Breast epithelium (tissue), 4 donors: ENCODE results near the gene NEURL3. TPM values are rescaled to one million over a fixed set of nuclear protein-coding genes. Genes with fewer than 3 reads are reported as not detected.
A peak's percentile ranks its signal among the peaks of the same experiment; 100 is the strongest.

Experiments used
- DNase-seq, 2 donors: peaks; one replicate each; pipeline ENCODE4 v3.0.0-alpha.2; 2019; ENCODE audit warnings: low spot score in 2 of 2
- H3K27ac ChIP-seq, 2 donors: fragments of 200-600 bp; sonication (generic) in 1 of 2; one replicate each; pipeline ENCODE4 v1.5.1; 2016 to 2019; ENCODE audit warnings: mild to moderate bottlenecking in 1 of 2
- H3K27me3 ChIP-seq, 2 donors: fragments of 200-600 bp; sonication (generic) in 1 of 2; one replicate each; pipeline versions ENCODE4 v1.5.1 to v1.6.0; 2017 to 2019; ENCODE audit warnings: control low read depth in 1 of 2, mild to moderate bottlenecking in 1 of 2
- H3K36me3 ChIP-seq: fragments of 200-600 bp; one replicate; pipeline ENCODE4 v1.5.1; 2019
- H3K4me1 ChIP-seq, 2 donors: fragments of 200-600 bp; sonication (generic); one replicate each; pipeline ENCODE4 v1.5.1; 2016 to 2019; ENCODE audit warnings: control low read depth in 1 of 2
- H3K4me3 ChIP-seq, 3 donors: fragments of 200-600 bp; sonication (generic); 1 replicate in 2 of 3; 2 replicates in 1 of 3; pipeline ENCODE4 v1.5.1; 2016 to 2019; ENCODE audit warnings: mild to moderate bottlenecking in 3 of 3, moderate library complexity in 2 of 3
- H3K9me3 ChIP-seq, 2 donors: fragments of 200-600 bp; sonication (generic) in 1 of 2; one replicate each; pipeline ENCODE4 v1.5.1; 2016 to 2019; ENCODE audit warnings: control low read depth in 1 of 2
- POLR2A ChIP-seq: fragments of 450-650 bp; IDR thresholded peaks from one replicate; pipeline ENCODE4 v1.6.1; 2016; ENCODE audit warnings: antibody characterized with exemption, mild to moderate bottlenecking, moderate library complexity
- POLR2AphosphoS5 ChIP-seq, 3 donors: sonication (generic); formaldehyde crosslinking; IDR thresholded peaks; one replicate each; pipeline ENCODE4 v1.6.1; 2017; ENCODE audit warnings: antibody characterized with exemption in 3 of 3
- intact Hi-C: fragments of 100-400 bp; cut with DNase I; formaldehyde crosslinking; loops from one replicate; pipeline ENCODE4 v1.15.1; 2023; ENCODE audit warnings: low total_unique reads
- total RNA-seq, 3 donors: library from RNA; depleted of rRNA; stranded (reverse); fragments of >200 nt; gene quantifications; one replicate each; pipeline ENCODE4 v1.1.0, GENCODE V29; 2016
- TF ChIP-seq, protein P1 (sequence below), 3 donors: fragments of 450-650 bp; IDR thresholded peaks; one replicate each; pipeline ENCODE4 v1.5.1; 2016 to 2017; ENCODE audit warnings: antibody characterized with exemption in 3 of 3, mild to moderate bottlenecking in 3 of 3, moderate library complexity in 3 of 3

The NEURL3 gene
- total RNA-seq, 3 donors from 2014 or later = 4.3 to 6.1 TPM; not detected in 1

DNA sequence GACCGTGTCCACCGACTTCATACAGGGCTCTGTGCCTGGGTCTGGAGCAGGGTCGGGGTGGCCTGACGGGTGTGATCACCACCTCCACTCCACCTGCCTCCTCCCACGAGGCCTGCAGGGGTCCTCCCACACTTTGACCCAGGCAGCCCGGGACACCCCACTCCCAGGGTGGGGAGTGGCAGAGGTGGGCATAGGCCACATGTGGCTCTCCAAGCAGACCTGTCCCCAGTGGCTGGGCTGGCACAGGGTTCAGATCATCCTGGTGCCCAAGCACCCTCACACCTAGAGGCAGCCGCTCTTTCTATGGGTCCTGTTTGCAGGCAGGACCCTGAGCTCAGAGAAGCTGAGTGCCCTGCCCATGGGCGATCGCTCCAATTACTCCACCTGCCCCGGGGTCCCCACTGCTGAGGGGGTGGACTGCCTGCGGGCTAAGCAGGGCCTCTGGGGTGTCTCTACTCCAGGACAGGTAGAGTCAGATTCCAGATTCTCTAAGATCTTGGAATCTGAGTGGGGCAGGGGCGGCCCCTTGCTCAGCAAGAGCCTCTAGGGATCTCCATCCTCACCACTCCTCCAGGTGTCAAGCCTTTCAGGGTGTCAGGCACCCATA, 1.4 kb downstream of the NEURL3 start:
- Histone ChIP-seq H3K9me3 (no peaks in the 10 kb centered on the region), H3K4me1 (no peaks in the 10 kb centered on the region), H3K36me3 (no peaks in the 10 kb centered on the region), H3K27me3 (peaks cover 0 to 7% of the 10 kb centered on the region in 2 donors), H3K4me3 (no peak overlapping the region), H3K27ac (no peak overlapping the region)
- peak; percentile 11 to 43 for DNase-seq
- no peak for TF ChIP-seq POLR2A
- TF ChIP-seq, protein P1, sequence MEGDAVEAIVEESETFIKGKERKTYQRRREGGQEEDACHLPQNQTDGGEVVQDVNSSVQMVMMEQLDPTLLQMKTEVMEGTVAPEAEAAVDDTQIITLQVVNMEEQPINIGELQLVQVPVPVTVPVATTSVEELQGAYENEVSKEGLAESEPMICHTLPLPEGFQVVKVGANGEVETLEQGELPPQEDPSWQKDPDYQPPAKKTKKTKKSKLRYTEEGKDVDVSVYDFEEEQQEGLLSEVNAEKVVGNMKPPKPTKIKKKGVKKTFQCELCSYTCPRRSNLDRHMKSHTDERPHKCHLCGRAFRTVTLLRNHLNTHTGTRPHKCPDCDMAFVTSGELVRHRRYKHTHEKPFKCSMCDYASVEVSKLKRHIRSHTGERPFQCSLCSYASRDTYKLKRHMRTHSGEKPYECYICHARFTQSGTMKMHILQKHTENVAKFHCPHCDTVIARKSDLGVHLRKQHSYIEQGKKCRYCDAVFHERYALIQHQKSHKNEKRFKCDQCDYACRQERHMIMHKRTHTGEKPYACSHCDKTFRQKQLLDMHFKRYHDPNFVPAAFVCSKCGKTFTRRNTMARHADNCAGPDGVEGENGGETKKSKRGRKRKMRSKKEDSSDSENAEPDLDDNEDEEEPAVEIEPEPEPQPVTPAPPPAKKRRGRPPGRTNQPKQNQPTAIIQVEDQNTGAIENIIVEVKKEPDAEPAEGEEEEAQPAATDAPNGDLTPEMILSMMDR (IDR thresholded peaks at IDR 0.05) = no peak
- TF ChIP-seq POLR2AphosphoS5 (IDR thresholded peaks at IDR 0.05) = no peak
- intact Hi-C loops = no loop called here

DNA sequence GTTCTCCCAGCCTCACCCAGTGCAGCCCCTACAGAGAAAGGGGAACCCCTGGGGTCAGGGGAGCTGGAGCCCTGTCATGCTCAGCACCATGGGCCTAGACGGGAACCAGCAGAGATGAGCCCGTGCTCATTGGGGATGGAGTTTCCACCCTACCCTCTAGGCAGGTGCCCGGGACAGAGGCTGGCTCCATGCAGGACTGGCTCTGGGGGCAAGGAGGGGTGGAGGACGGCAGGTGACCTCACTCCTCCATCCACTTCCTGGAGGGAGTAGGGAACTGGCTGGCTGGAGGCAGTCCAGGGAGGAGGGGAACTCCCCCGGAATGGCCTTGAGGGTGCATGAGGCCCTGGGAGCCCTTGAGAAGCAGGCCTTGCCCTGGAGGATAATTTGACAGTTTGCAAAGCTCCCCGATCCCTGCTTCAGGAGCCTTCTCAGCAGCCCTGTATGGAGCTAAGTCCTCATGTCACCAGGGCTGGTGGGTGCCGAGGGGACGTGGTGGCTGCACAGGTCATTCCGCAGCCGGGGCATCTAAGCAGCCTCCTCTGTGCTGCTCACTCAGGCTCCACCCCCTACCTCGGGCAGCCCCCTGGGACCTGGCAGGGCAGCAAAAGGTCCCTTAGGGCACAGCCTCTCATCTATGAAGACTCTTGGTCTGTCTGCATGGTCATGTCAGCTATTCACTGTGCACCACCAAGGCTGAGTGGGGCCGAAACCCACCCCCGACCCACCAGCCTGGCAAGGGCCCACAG, 2.1 kb downstream of the NEURL3 start:
- H3K4me3 ChIP-seq = no peak overlapping the region
- no peaks in the 10 kb centered on the region for H3K4me1 ChIP-seq
- TF ChIP-seq, protein P1 (IDR thresholded peaks at IDR 0.05) = no peak
- no peak for TF ChIP-seq POLR2A
- no peak for TF ChIP-seq POLR2AphosphoS5 (IDR thresholded peaks at IDR 0.05)
- peak in 1 of 2 donors; percentile 16 for DNase-seq
- peak overlapping the region in 1 of 2 donors; percentile 10 for H3K27ac ChIP-seq
- H3K9me3 ChIP-seq = no peaks in the 10 kb centered on the region
- H3K36me3 ChIP-seq = no peaks in the 10 kb centered on the region
- intact Hi-C loops = no loop called here
- H3K27me3 ChIP-seq = peaks cover 0 to 7% of the 10 kb centered on the region in 2 donors

DNA sequence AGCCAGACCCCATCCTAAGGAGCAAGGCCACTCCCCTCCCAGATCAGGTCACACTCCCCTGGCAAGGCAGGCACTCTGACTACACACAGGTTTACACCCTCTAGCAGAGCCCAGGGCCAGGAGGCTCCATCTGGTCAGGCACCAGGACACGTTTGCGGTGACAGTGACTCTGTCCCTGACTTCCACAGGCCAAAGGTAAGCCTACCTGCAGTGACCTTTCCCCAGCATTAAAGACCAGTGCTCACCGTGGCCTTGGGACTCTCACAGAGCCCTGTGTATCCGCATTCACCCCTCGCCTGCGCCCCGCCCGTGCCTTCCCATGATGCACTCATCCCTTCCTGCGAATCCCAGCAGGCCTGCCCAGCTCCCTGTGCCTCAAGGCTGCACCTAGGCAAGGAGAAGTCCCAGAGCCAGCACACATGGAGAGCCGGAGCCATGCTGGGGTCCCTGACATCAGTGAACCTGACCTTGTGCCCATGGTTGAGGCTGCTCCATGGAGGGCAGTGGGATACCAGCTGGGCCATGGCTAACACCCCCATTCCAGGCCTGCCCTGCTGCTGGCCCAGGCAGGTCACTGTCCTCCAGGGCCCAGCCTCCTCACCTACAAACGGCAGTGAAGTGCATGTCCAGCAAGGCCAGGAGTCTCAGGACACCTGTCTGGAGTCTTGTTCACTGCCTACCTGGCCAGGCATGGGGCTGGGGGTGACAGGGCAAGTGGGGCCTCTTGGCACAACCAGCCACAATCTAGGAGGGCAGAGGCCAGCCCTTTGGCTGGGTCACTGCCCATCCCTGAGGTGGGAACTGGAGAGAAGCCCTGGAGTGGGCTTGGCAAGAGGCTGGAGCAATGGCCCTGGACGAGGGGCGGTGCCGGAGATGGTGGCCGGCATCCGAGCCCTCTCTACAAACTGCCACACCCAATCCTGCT, 3.0 kb downstream of the NEURL3 start:
- peak in 1 of 2 donors; percentile 15 for DNase-seq
- Histone ChIP-seq H3K27ac (peak overlapping the region in 1 of 2 donors; percentile 10), H3K27me3 (peaks cover 0 to 7% of the 10 kb centered on the region in 2 donors), H3K4me1 (no peaks in the 10 kb centered on the region), H3K4me3 (no peak overlapping the region), H3K9me3 (no peaks in the 10 kb centered on the region), H3K36me3 (no peaks in the 10 kb centered on the region)
- intact Hi-C loops = no loop called here
- TF ChIP-seq POLR2AphosphoS5 (IDR thresholded peaks at IDR 0.05) (no peak), POLR2A (no peak)
- TF ChIP-seq, protein P1 (IDR thresholded peaks at IDR 0.05) = no peak

- Histone ChIP-seq H3K4me1 (no peaks in the 10 kb centered on the region), H3K27me3 (peaks cover 0 to 7% of the 10 kb centered on the region in 2 donors), H3K36me3 (no peaks in the 10 kb centered on the region), H3K9me3 (no peaks in the 10 kb centered on the region), H3K4me3 (no peak overlapping the region), H3K27ac (no peak overlapping the region)
- intact Hi-C loops = no loop called here
- DNase-seq = peak in 1 of 2 donors; percentile 16
- no peak for TF ChIP-seq POLR2A
- TF ChIP-seq POLR2AphosphoS5 (IDR thresholded peaks at IDR 0.05) = no peak
- TF ChIP-seq, protein P1 (IDR thresholded peaks at IDR 0.05) = no peak
Observed at GRCh38 chr2:96501471-96501874, 3.7 kb downstream of the NEURL3 start.
